PC-9 (cell line): Measurements from ENCODE around the gene RBM12. TPM values are rescaled to one million over a fixed set of nuclear protein-coding genes. Genes with fewer than 3 reads are reported as not detected.

Experiments
- BruUV-seq: library from RNA; stranded (reverse); fragments of 400-500 nt; replicated peaks from 2 replicates; lab custom pipeline; 2021; lab: Mats Ljungman, UMichigan
- CTCF ChIA-PET: fragments of 300-600 bp; sonication (Branson Sonifier 250); formaldehyde crosslinking; loops from one replicate; lab custom pipeline; 2022; ENCODE audit warnings: antibody characterized with exemption; lab: Charles Lee
- POLR2A ChIA-PET: fragments of 300-600 bp; sonication (Branson Sonifier 250); formaldehyde crosslinking; loops from one replicate; lab custom pipeline; 2022; ENCODE audit warnings: antibody characterized with exemption; ENCODE audit not compliant: unreplicated experiment; lab: Charles Lee
- DNase-seq, 2 experiments: peaks; one replicate each; pipeline versions ENCODE4 v3.0.0 to v3.0.0-alpha.2; 2015 to 2022; ENCODE audit warnings: mixed read lengths in 1 of 2
- H2AFZ ChIP-seq: fragments of 200-600 bp; sonication (generic); 2 replicates; pipeline ENCODE4 v1.8.1; 2017; ENCODE audit warnings: antibody characterized with exemption
- H3F3A ChIP-seq: fragments of 200-600 bp; sonication (generic); 2 replicates; pipeline ENCODE4 v1.8.1; 2017; ENCODE audit warnings: antibody characterized with exemption, mild to moderate bottlenecking, low read depth; ENCODE audit not compliant: insufficient read depth
- H3K27ac ChIP-seq: fragments of 200-600 bp; sonication (generic); 2 replicates; pipeline ENCODE4 v1.6.1; 2016; ENCODE audit warnings: mixed run types
- H3K27me3 ChIP-seq: fragments of 200-600 bp; sonication (generic); 2 replicates; pipeline ENCODE4 v1.6.1; 2016; ENCODE audit warnings: low read depth, mixed run types; ENCODE audit not compliant: insufficient read depth
- H3K36me3 ChIP-seq: fragments of 200-600 bp; sonication (generic); 2 replicates; pipeline ENCODE4 v1.6.1; 2016; ENCODE audit warnings: low read depth, mixed run types
- H3K4me1 ChIP-seq: fragments of 200-600 bp; sonication (generic); replicated peaks from 2 replicates; pipeline ENCODE4 v1.6.1; 2016; ENCODE audit warnings: mixed run types; ENCODE audit not compliant: insufficient read depth
- H3K4me2 ChIP-seq: fragments of 200-600 bp; sonication (generic); 2 replicates; pipeline ENCODE4 v1.6.1; 2017; ENCODE audit warnings: mixed run types
- H3K4me3 ChIP-seq: fragments of 200-600 bp; sonication (generic); 2 replicates; pipeline ENCODE4 v1.6.1; 2016; ENCODE audit warnings: mixed run types
- H3K79me2 ChIP-seq: fragments of 200-600 bp; sonication (generic); 2 replicates; pipeline ENCODE4 v1.6.1; 2017; ENCODE audit warnings: low read depth, mixed run types
- H3K9me2 ChIP-seq: fragments of 200-600 bp; sonication (generic); 2 replicates; pipeline ENCODE4 v1.8.1; 2017; ENCODE audit warnings: mild to moderate bottlenecking; ENCODE audit not compliant: insufficient read depth
- H3K9me3 ChIP-seq: fragments of 200-600 bp; sonication (generic); 2 replicates; pipeline ENCODE4 v1.8.1; 2016; ENCODE audit warnings: low read depth; ENCODE audit not compliant: insufficient read depth
- H4K20me1 ChIP-seq: fragments of 200-600 bp; sonication (generic); 2 replicates; pipeline ENCODE4 v1.8.1; 2017; ENCODE audit not compliant: insufficient read depth
- EZH2 ChIP-seq: fragments of 200-600 bp; sonication (generic); IDR thresholded peaks from 2 replicates; pipeline ENCODE4 v1.8.0; 2017; ENCODE audit warnings: antibody characterized with exemption, low read depth
- intact Hi-C: fragments of 100-400 bp; cut with micrococcal nuclease; formaldehyde crosslinking; loops from one replicate; pipeline ENCODE4 v1.10.0; 2022; ENCODE audit not compliant: unreplicated experiment
- total RNA-seq: library from RNA; stranded (reverse); gene quantifications from 2 replicates; pipeline ENCODE4 v1.2.3, GENCODE V29; 2021
- TF ChIP-seq, protein P1 (sequence below): fragments of 200-600 bp; sonication (generic); conservative IDR thresholded peaks from 2 replicates; pipeline ENCODE4 v1.6.1; 2017; ENCODE audit warnings: mixed run types, antibody characterized with exemption, mild to moderate bottlenecking, moderate library complexity

The RBM12 gene
- total RNA-seq, 1 experiment from 2014 or later = 81.2 TPM

DNA sequence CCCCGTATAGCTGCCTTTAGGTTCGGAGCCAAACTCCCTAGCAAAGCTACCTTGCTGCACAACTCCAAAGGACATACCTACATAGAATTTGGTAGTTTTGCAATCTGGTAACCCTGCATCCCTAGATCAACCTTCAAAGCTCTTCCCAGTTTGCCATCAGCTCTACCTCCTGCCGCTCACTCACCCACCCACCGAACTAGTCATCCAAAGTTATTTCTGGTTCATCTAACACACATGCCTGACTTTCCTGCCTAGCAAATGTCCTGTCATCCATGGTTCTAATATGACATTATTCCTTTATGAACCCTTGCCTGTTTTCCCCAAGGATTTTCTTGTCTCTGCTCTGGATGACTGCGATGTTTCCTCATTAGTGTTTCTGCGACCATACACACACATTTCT is 27.4 kb downstream of the RBM12 start:
- Histone ChIP-seq H3K27ac (no peak overlapping the region), H3K36me3 (no peaks in the 10 kb centered on the region), H3K27me3 (no peaks in the 10 kb centered on the region), H3K9me3 (no peaks in the 10 kb centered on the region), H3K9me2 (no peaks in the 10 kb centered on the region), H3K4me1 (no peaks in the 10 kb centered on the region), H3K4me2 (no peak overlapping the region), H2AFZ (no peak overlapping the region), H4K20me1 (peaks cover 4% of the 10 kb centered on the region; the same call in 1 of the 2 replicates), H3K79me2 (peaks cover 66% of the 10 kb centered on the region), H3K4me3 (no peak overlapping the region), H3F3A (peaks cover 12% of the 10 kb centered on the region)
- TF ChIP-seq, protein P1, sequence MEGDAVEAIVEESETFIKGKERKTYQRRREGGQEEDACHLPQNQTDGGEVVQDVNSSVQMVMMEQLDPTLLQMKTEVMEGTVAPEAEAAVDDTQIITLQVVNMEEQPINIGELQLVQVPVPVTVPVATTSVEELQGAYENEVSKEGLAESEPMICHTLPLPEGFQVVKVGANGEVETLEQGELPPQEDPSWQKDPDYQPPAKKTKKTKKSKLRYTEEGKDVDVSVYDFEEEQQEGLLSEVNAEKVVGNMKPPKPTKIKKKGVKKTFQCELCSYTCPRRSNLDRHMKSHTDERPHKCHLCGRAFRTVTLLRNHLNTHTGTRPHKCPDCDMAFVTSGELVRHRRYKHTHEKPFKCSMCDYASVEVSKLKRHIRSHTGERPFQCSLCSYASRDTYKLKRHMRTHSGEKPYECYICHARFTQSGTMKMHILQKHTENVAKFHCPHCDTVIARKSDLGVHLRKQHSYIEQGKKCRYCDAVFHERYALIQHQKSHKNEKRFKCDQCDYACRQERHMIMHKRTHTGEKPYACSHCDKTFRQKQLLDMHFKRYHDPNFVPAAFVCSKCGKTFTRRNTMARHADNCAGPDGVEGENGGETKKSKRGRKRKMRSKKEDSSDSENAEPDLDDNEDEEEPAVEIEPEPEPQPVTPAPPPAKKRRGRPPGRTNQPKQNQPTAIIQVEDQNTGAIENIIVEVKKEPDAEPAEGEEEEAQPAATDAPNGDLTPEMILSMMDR = no peak
- no peak for TF ChIP-seq EZH2
- no TSS peak for BruUV-seq
- CTCF ChIA-PET = no interaction called here
- POLR2A ChIA-PET = no interaction called here
- intact Hi-C loops = no loop called here
- DNase-seq = no peak

DNA sequence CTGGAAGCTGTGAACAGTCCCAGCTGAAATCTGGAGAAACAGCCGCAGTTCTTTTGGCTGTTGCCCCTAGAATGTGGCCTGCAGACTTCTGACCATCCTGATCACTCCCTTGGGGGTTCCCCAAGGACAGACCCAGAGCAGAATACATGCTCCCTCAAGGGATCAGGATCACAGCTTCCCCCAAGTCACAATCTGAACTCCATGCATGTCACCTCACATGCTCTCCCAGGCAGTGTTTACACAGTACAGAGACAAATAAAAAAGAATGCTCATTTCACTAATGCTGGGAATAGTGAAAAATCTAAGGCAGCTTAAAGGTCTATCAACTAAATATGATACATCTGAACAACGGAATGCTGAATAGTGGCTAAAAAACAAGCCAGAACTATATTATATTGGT is 28.6 kb downstream of the RBM12 start:
- peaks cover 11% of the 10 kb centered on the region for H3F3A ChIP-seq
- H3K27me3 ChIP-seq = no peaks in the 10 kb centered on the region
- peaks cover 55% of the 10 kb centered on the region for H3K79me2 ChIP-seq
- no peak overlapping the region for H3K4me2 ChIP-seq
- no peaks in the 10 kb centered on the region for H3K4me1 ChIP-seq
- no peaks in the 10 kb centered on the region for H3K36me3 ChIP-seq
- no peak overlapping the region for H2AFZ ChIP-seq
- H3K9me2 ChIP-seq = no peaks in the 10 kb centered on the region
- POLR2A ChIA-PET = no interaction called here
- H3K9me3 ChIP-seq = no peaks in the 10 kb centered on the region
- intact Hi-C loops = no loop called here
- no TSS peak for BruUV-seq
- H3K4me3 ChIP-seq = no peak overlapping the region
- no peak overlapping the region for H3K27ac ChIP-seq
- DNase-seq = no peak
- H4K20me1 ChIP-seq = peaks cover 4% of the 10 kb centered on the region; the same call in 1 of the 2 replicates
- TF ChIP-seq, protein P1 = no peak
- TF ChIP-seq EZH2 = no peak
- CTCF ChIA-PET = no interaction called here

DNA sequence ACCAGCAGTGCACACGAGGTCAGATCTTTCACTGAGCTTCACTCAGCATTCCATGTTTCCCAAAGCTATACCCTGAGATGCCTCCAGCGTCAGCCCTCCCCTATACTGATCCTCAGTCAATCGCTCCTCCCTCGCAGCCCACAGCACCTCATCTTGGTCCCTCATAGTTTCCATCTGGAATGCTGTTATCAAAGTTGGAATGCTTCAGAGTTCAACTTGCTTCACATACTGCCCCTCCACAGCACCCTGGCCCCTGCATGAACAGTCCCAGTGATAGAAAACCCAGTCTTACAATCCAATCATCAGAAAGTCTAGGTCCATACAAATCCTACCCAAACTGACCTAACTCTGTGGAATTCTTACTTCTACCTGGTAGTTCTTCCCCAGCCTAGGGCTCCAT is 29.0 kb downstream of the RBM12 start:
- POLR2A ChIA-PET = interaction anchor here (0.7 kb wide), 1 partner anchor 287 kb away, joined by 6 read pairs; no protein-coding TSS in a partner anchor
- TF ChIP-seq, protein P1 = no peak
- TF ChIP-seq EZH2 = no peak
- H3K27me3 ChIP-seq = no peaks in the 10 kb centered on the region

More for the DNA sequence above, 29.0 kb downstream of the RBM12 start:
- Histone ChIP-seq H3K4me2 (no peak overlapping the region), H3K79me2 (peaks cover 52% of the 10 kb centered on the region), H3K9me3 (no peaks in the 10 kb centered on the region), H3K36me3 (no peaks in the 10 kb centered on the region), H2AFZ (no peak overlapping the region), H3K4me1 (no peaks in the 10 kb centered on the region), H3K27ac (no peak overlapping the region), H3F3A (peaks cover 11% of the 10 kb centered on the region), H3K4me3 (no peak overlapping the region), H4K20me1 (peaks cover 4% of the 10 kb centered on the region; the same call in 1 of the 2 replicates), H3K9me2 (no peaks in the 10 kb centered on the region)
- BruUV-seq = no TSS peak
- intact Hi-C loops = no loop called here
- no peak for DNase-seq
- CTCF ChIA-PET = no interaction called here
